CD4-positive, alpha-beta T cell (primary cell): ENCODE results near the gene RIPK1. TPM values are rescaled to one million over a fixed set of nuclear protein-coding genes. Genes with fewer than 3 reads are reported as not detected.
A peak's percentile ranks its signal among the peaks of the same experiment; 100 is the strongest.

Experiments used
- ATAC-seq: fragments of 200-7000 bp; cut with Tn5 transposase; one replicate; pipeline ENCODE4 v1.10.0; 2022; ENCODE audit warnings: mild to moderate bottlenecking; ENCODE audit not compliant: poor library complexity
- CTCF ChIA-PET: fragments of 350-600 bp; sonication (Branson Sonifier 250); formaldehyde crosslinking; loops from one replicate; lab custom pipeline; 2021; ENCODE audit warnings: antibody characterized with exemption, inconsistent platforms; lab: Charles Lee
- POLR2A ChIA-PET: fragments of 350-600 bp; sonication (Branson Sonifier 250); formaldehyde crosslinking; loops from one replicate; lab custom pipeline; 2021; ENCODE audit warnings: antibody characterized with exemption, inconsistent platforms; lab: Charles Lee
- DNase-seq, 14 experiments: peaks; one replicate each; pipeline ENCODE4 v3.0.0-alpha.2; 2013 to 2020; ENCODE audit warnings: mixed read lengths in 2 of 14
- H3K27ac ChIP-seq, 2 donors: one replicate each; pipeline versions ENCODE4 v1.5.1 to v1.7.0; 2013; ENCODE audit warnings: low read length in 2 of 2, low read depth in 1 of 2, mild to moderate bottlenecking in 1 of 2
- H3K27me3 ChIP-seq, 2 experiments: 1 replicate in 1 of 2; 2 replicates in 1 of 2; pipeline versions ENCODE4 v1.6.1 to v1.7.0; 2013; ENCODE audit warnings: low read length in 2 of 2, control low read depth in 1 of 2, mild to moderate bottlenecking in 1 of 2, moderate library complexity in 1 of 2; ENCODE audit not compliant: insufficient read depth in 2 of 2, control insufficient read depth in 1 of 2
- H3K36me3 ChIP-seq: one replicate; pipeline ENCODE4 v1.6.1; 2013; ENCODE audit warnings: low read length, control low read depth; ENCODE audit not compliant: insufficient read depth
- H3K4me1 ChIP-seq: one replicate; pipeline ENCODE4 v1.6.1; 2013; ENCODE audit warnings: low read length, control low read depth; ENCODE audit not compliant: insufficient read depth
- H3K4me3 ChIP-seq: one replicate; pipeline ENCODE4 v1.5.1; 2013; ENCODE audit warnings: mild to moderate bottlenecking, low read length, moderate library complexity
- H3K9me3 ChIP-seq, 2 experiments: 1 replicate in 1 of 2; 2 replicates in 1 of 2; pipeline versions ENCODE4 v1.6.1 to v1.7.0; 2013; ENCODE audit warnings: low read length in 2 of 2, mild to moderate bottlenecking in 2 of 2, control low read depth in 1 of 2, moderate library complexity in 1 of 2; ENCODE audit not compliant: control insufficient read depth in 1 of 2, insufficient read depth in 1 of 2
- H3K27ac Mint-ChIP-seq: one replicate; pipeline ENCODE4 v1.8.0; 2020; ENCODE audit warnings: mixed read lengths
- H3K27me3 Mint-ChIP-seq: one replicate; pipeline ENCODE4 v1.8.0; 2021; ENCODE audit warnings: mixed read lengths
- H3K36me3 Mint-ChIP-seq: one replicate; pipeline ENCODE4 v1.8.0; 2021; ENCODE audit warnings: low read depth, mixed read lengths
- H3K4me1 Mint-ChIP-seq: one replicate; pipeline ENCODE4 v1.8.0; 2021; ENCODE audit warnings: low read depth, mixed read lengths
- H3K4me3 Mint-ChIP-seq: one replicate; pipeline ENCODE4 v1.8.0; 2020; ENCODE audit warnings: mild to moderate bottlenecking, mixed read lengths
- H3K9me3 Mint-ChIP-seq: one replicate; pipeline ENCODE4 v1.8.0; 2020; ENCODE audit warnings: mixed read lengths
- CTCF ChIP-seq: fragments of 200-600 bp; IDR thresholded peaks from one replicate; pipeline ENCODE4 v1.8.0; 2022; ENCODE audit warnings: antibody characterized with exemption, mild to moderate bottlenecking
- intact Hi-C, 2 experiments: fragments of 100-400 bp; cut with DNase I in 1 of 2; cut with micrococcal nuclease in 1 of 2; formaldehyde crosslinking; loops; one replicate each; pipeline versions ENCODE4 v1.15.1 to v1.9.0; 2023 to 2025; cut with DNase I, micrococcal nuclease
- total RNA-seq, 174 experiments: library from RNA in 2 of 174; stranded (reverse) in 2 of 174; gene quantifications; one replicate each; pipeline ENCODE4 v1.2.3 and lab custom pipeline; 2021 to 2026

The RIPK1 gene
- total RNA-seq, 2 experiments from 2014 or later: 17.2 to 17.3 TPM

- peak in 10 of 14 experiments; percentile 17 to 53 (median 40) for DNase-seq
- CTCF ChIA-PET: interaction anchor here (0.7 to 4.4 kb wide), 2 partner anchors 21 to 23 kb away, joined by 3 to 29 read pairs; partner anchors contain the start of gene NQO2
- Mint-ChIP-seq H3K27me3 (no peaks in the 10 kb centered on the region), H3K4me1 (peaks cover 44% of the 10 kb centered on the region), H3K36me3 (peaks cover 24% of the 10 kb centered on the region), H3K9me3 (no peaks in the 10 kb centered on the region), H3K27ac (peak overlapping the region; percentile 77), H3K4me3 (peak overlapping the region; percentile 86)
- intact Hi-C loops: loop anchor here in 1 of 2 experiments (2.0 kb wide), 1 partner anchor 22 kb away; no protein-coding TSS in a partner anchor
- Histone ChIP-seq H3K4me3 (peak overlapping the region; percentile 78), H3K27me3 (no peaks in the 10 kb centered on the region), H3K36me3 (peaks cover 7% of the 10 kb centered on the region), H3K4me1 (peaks cover 61% of the 10 kb centered on the region), H3K27ac (peak overlapping the region; percentile 40 to 76), H3K9me3 (no peaks in the 10 kb centered on the region)
- POLR2A ChIA-PET: interaction anchor here (0.5 to 8.9 kb wide), 11 partner anchors 13 to 181 kb away, joined by 3 to 82 read pairs (median 6); partner anchors contain the start of genes NQO2, RIPK1 and SERPINB1
- no peak for ATAC-seq
- TF ChIP-seq CTCF: no peak
Measured at GRCh38 chr6:3022765-3023662, 45.3 kb upstream of the RIPK1 start.

- H3K4me1 Mint-ChIP-seq: peaks cover 53% of the 10 kb centered on the region
- peaks cover 68% of the 10 kb centered on the region for H3K4me1 ChIP-seq
Measured at GRCh38 chr6:3023663-3024483, 44.4 kb upstream of the RIPK1 start.

More at GRCh38 chr6:3023663-3024483, 44.4 kb upstream of the RIPK1 start:
- Histone ChIP-seq H3K27me3 (no peaks in the 10 kb centered on the region), H3K4me3 (peak overlapping the region; percentile 78), H3K27ac (peak overlapping the region; percentile 40 to 76), H3K9me3 (no peaks in the 10 kb centered on the region), H3K36me3 (peaks cover 4% of the 10 kb centered on the region)
- ChIA-PET CTCF (interaction anchor here (0.7 to 4.4 kb wide), 2 partner anchors 22 to 24 kb away, joined by 3 to 29 read pairs; partner anchors contain the start of gene NQO2), POLR2A (interaction anchor here (0.5 to 8.9 kb wide), 12 partner anchors 14 to 182 kb away, joined by 3 to 82 read pairs (median 6); partner anchors contain the start of genes NQO2, RIPK1 and SERPINB1)
- no peaks in the 10 kb centered on the region for H3K27me3 Mint-ChIP-seq
- peak overlapping the region; percentile 86 for H3K4me3 Mint-ChIP-seq
- ATAC-seq (peak; percentile 82), DNase-seq (peak; percentile 58 to 93 (median 88))
- peak overlapping the region; percentile 77 for H3K27ac Mint-ChIP-seq
- no peak for TF ChIP-seq CTCF
- intact Hi-C loops: loop anchor here in 1 of 2 experiments (2.0 kb wide), 1 partner anchor 23 kb away; no protein-coding TSS in a partner anchor
- H3K9me3 Mint-ChIP-seq: no peaks in the 10 kb centered on the region
- peaks cover 22% of the 10 kb centered on the region for H3K36me3 Mint-ChIP-seq
